Thoracic aorta (tissue), 2 donors: ENCODE measurements around the gene KLHL24. TPM values are rescaled to one million over a fixed set of nuclear protein-coding genes. Genes with fewer than 3 reads are reported as not detected.
"Not testable (repeated sequence)": the region's sequence is repeated elsewhere in the genome, so short reads cannot be mapped to it uniquely, and the experiment has no call there.

ENCODE experiments used
- ATAC-seq: fragments of 150-250 bp; one replicate; pipeline ENCODE4 v1.8.0; 2017; ENCODE audit warnings: low read depth; ENCODE audit not compliant: insufficient number of reproducible peaks, low FRiP score
- DNase-seq: peaks from one replicate; pipeline ENCODE4 v3.0.0-alpha.2; 2020; ENCODE audit warnings: low spot score
- H3K27ac ChIP-seq, 2 donors: fragments of 200-600 bp; sonication (generic); 1 replicate in 1 of 2; 2 replicates in 1 of 2; pipeline ENCODE4 v1.5.1; 2016; ENCODE audit warnings: mild to moderate bottlenecking in 2 of 2, moderate library complexity in 2 of 2
- H3K27me3 ChIP-seq: fragments of 200-600 bp; sonication (generic); replicated peaks from 2 replicates; pipeline ENCODE4 v1.6.0; 2016; ENCODE audit warnings: mild to moderate bottlenecking; ENCODE audit not compliant: insufficient read depth
- H3K36me3 ChIP-seq: fragments of 200-600 bp; sonication (generic); one replicate; pipeline ENCODE4 v1.5.1; 2016
- H3K4me1 ChIP-seq, 2 donors: fragments of 200-600 bp; sonication (generic); 1 replicate in 1 of 2; 2 replicates in 1 of 2; pipeline versions ENCODE4 v1.5.1 to v1.6.0; 2016; ENCODE audit warnings: low read depth in 2 of 2, mild to moderate bottlenecking in 1 of 2; ENCODE audit not compliant: control insufficient read depth in 1 of 2
- H3K4me3 ChIP-seq: fragments of 200-600 bp; sonication (generic); 2 replicates; pipeline ENCODE4 v1.5.1; 2016; ENCODE audit warnings: mild to moderate bottlenecking
- H3K9me3 ChIP-seq: fragments of 200-600 bp; sonication (generic); 2 replicates; pipeline ENCODE4 v1.5.1; 2016
- CTCF ChIP-seq: fragments of 200-600 bp; sonication (generic); IDR thresholded peaks from one replicate; pipeline ENCODE4 v1.5.1; 2019; ENCODE audit warnings: antibody characterized with exemption
- total RNA-seq, 2 donors: library from RNA; depleted of rRNA; stranded (reverse); fragments of >200 nt; gene quantifications; one replicate each; pipeline versions ENCODE4 v1.1.0 to v1.2.3, GENCODE V29; 2016

Gene KLHL24
- total RNA-seq, 2 donors from 2014 or later = 42.6 to 91.7 TPM

GRCh38 chr3:183635107-183635430, 354 bp upstream of the KLHL24 start:
- peak overlapping the region; percentile 98 to 99 for H3K27ac ChIP-seq
- no peaks in the 10 kb centered on the region for H3K9me3 ChIP-seq
- TF ChIP-seq CTCF = no peak
- peaks cover 14 to 21% of the 10 kb centered on the region in 2 donors for H3K4me1 ChIP-seq
- no peaks in the 10 kb centered on the region for H3K36me3 ChIP-seq
- DNase-seq = no peak
- H3K4me3 ChIP-seq = peak overlapping the region; percentile 99
- H3K27me3 ChIP-seq = no peaks in the 10 kb centered on the region
- peak; percentile 2 for ATAC-seq

- no peak for TF ChIP-seq CTCF
- H3K9me3 ChIP-seq = no peaks in the 10 kb centered on the region
These were observed 1.0 kb downstream of the KLHL24 start for GRCh38 chr3:183636221-183637105.

DNA sequence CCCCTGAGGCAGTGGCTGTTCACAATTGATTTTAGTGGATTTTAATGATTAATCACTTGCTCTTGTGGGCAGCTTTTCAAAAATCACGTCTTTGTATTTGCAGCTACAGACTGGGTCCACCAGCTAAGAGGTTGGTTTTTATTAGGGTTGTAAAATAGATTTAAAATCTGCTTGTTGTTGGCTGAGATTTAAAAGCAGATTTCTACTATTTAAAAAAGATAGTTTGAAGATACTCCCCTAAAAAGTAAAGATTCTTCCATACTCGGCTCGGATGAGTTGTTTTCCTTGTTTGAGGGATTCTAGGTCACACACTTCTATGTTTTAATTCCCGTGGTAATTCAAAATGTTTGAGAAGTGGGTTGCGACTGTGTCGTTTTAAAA, 1.7 kb downstream of the KLHL24 start:
- Histone ChIP-seq H3K27me3 (no peaks in the 10 kb centered on the region), H3K27ac (peak overlapping the region; percentile 61 to 99), H3K4me3 (peak overlapping the region; percentile 99), H3K9me3 (no peaks in the 10 kb centered on the region), H3K4me1 (peaks cover 19 to 22% of the 10 kb centered on the region in 2 donors), H3K36me3 (no peaks in the 10 kb centered on the region)
- DNase-seq = no peak
- no peak for ATAC-seq
- no peak for TF ChIP-seq CTCF

More at GRCh38 chr3:183636221-183637105, 1.0 kb downstream of the KLHL24 start:
- H3K27me3 ChIP-seq = no peaks in the 10 kb centered on the region
- peak overlapping the region; percentile 99 for H3K4me3 ChIP-seq
- peak overlapping the region; percentile 98 to 99 for H3K27ac ChIP-seq
- DNase-seq (peak; percentile 81), ATAC-seq (peak; percentile 92)
- peaks cover 14 to 21% of the 10 kb centered on the region in 2 donors for H3K4me1 ChIP-seq
- no peaks in the 10 kb centered on the region for H3K36me3 ChIP-seq

DNA sequence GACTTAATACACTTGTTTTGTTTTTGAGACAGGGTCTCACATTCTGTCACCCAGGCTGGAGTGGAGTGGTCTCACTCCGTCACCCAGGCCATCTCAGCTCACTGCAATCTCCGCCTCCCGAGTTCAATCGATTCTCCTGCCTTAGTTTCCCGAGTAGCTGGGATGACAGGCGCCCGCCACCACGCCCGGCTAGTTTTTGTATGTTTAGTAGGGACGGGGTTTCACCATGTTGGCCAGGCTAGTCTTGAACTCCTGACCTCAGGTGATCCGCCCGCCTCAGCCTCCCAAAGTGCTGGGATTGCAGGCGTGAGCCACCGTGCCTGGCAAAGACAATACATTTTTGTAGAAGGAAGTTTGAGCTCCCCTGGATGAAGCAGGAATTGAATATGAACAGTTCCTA, 2.2 kb downstream of the KLHL24 start:
- ATAC-seq, DNase-seq, H3K36me3 ChIP-seq, H3K27me3 ChIP-seq, H3K9me3 ChIP-seq: not testable (repeated sequence)
- H3K27ac ChIP-seq = peak overlapping the region in 1 of 2 donors; percentile 99
- H3K4me3 ChIP-seq = peak overlapping the region; percentile 99
- peaks cover 22 to 24% of the 10 kb centered on the region in 2 donors for H3K4me1 ChIP-seq

DNA sequence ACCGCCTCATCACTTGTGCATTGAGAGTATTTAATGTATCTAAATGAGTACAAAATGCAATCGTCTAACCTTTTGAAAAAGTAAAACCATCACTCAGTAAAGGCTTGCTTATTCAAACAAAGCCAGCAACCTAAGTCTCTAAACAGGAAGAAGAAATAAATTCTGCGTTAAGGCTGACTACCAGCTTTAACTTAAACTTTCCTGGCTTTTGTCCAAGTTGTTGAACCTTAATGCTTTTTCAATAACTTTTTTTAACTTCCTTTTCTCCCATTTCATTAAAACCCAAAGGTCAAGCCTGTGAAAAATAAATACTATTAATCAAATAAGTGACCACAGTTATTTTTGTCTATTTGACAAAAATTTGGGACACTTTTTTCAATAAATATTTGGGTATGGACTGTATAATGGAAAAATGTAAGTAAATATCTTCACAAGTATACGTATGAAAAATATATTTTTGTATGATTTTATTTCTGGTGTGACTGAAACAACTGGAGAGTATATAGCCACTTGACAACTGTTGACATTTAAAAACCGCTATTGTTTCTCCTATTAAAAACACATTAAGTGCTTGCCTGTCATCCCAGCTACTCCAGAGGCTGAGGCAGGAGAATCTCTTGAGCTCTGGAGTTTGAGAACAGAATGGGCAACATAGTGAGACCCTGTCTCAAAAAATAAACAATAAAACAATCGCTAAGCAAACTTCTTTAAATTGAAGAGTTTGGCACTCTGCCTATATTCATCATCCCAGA, 2.9 kb downstream of the KLHL24 start:
- Histone ChIP-seq H3K4me1 (peaks cover 22 to 30% of the 10 kb centered on the region in 2 donors), H3K27ac (no peak overlapping the region), H3K4me3 (no peak overlapping the region)

GRCh38 chr3:183640635-183641034, 5.2 kb downstream of the KLHL24 start:
- H3K27me3 ChIP-seq, H3K27ac ChIP-seq, ATAC-seq, H3K36me3 ChIP-seq, H3K4me3 ChIP-seq, DNase-seq, H3K9me3 ChIP-seq: not testable (repeated sequence)
- peaks cover 31 to 33% of the 10 kb centered on the region in 2 donors for H3K4me1 ChIP-seq

More for the DNA sequence above, 2.9 kb downstream of the KLHL24 start:
- no peak for TF ChIP-seq CTCF
- DNase-seq (no peak), ATAC-seq (no peak)
- no peaks in the 10 kb centered on the region for H3K36me3 ChIP-seq
- H3K27me3 ChIP-seq = no peaks in the 10 kb centered on the region
- no peaks in the 10 kb centered on the region for H3K9me3 ChIP-seq
